ENCODE data around the gene SLC25A38. TPM values are rescaled to one million over a fixed set of nuclear protein-coding genes. Genes with fewer than 3 reads are reported as not detected.

Gene SLC25A38
- total and polyA plus RNA-seq, 10 of the 15 experiments (the other 5 are each of a cell fraction or from before 2014, with no cell fraction given): 15.2 to 55.2 (median 39.2) TPM

GRCh38 chr3:39334205-39334604, 49.0 kb upstream of the SLC25A38 start:
- in situ Hi-C loops (cut with MboI): no loop called here
- peaks cover 8% of the 10 kb centered on the region; the same call in 1 of the 2 replicates for H3K4me1 ChIP-seq (ENCODE audit: control insufficient read depth, insufficient read depth, low read length)
- no TSS peak for BruUV-seq (replicated peaks)
- SMC1A ChIA-PET (ENCODE audit: uncharacterized antibody, unreplicated experiment): interaction anchor here (1.0 to 1.5 kb wide), 2 partner anchors 11 to 44 kb away, joined by 3 to 4 read pairs; no protein-coding TSS in a partner anchor
- CTCF ChIA-PET: interaction anchor here (0.8 kb wide), 1 partner anchor 12 kb away, joined by 3 read pairs; no protein-coding TSS in a partner anchor
- TF ChIP-seq HCFC1 (IDR thresholded peaks at IDR 0.05; ENCODE audit: low read length) (no peak), ATF7 (IDR thresholded peaks at IDR 0.05; ENCODE audit: low read depth) (no peak), SP1 (IDR thresholded peaks at IDR 0.05; ENCODE audit: low read depth, low read length) (no peak), KAT2A (conservative IDR thresholded peaks at IDR 0.05; ENCODE audit: control insufficient read depth, low read depth, low read length) (no peak), NFIC (IDR thresholded peaks at IDR 0.05; ENCODE audit: low read depth, low read length) (no peak), MYC (IDR thresholded peaks at IDR 0.05; ENCODE audit: insufficient read depth, insufficient read length, insufficient replicate concordance, low read length, severe bottlenecking) (no peak)
- no peaks in the 10 kb centered on the region for H4K20me1 ChIP-seq (ENCODE audit: control insufficient read depth, insufficient read depth)
- H3K27me3 ChIP-seq (replicated peaks in 1 of 2; ENCODE audit: control insufficient read depth in 2 of 2, insufficient read depth in 2 of 2, low read length in 1 of 2): no peaks in the 10 kb centered on the region
- FAIRE-seq (no peak), DNase-seq (ENCODE audit: low read depth, low spot score) (no peak), ATAC-seq (no peak)
- no peak overlapping the region for H2AFZ ChIP-seq (ENCODE audit: control insufficient read depth, low read depth, low read length)
- no peaks in the 10 kb centered on the region for H3K9me3 ChIP-seq (replicated peaks; ENCODE audit: control insufficient read depth, insufficient read depth, low read length)
- H3K79me2 ChIP-seq (ENCODE audit: control insufficient read depth, insufficient read depth, low read length): no peaks in the 10 kb centered on the region
- RAD21 ChIA-PET (ENCODE audit: unreplicated experiment): interaction anchor here (2.1 kb wide), 1 partner anchor 42 kb away, joined by 4 read pairs; no protein-coding TSS in a partner anchor
- POLR2A ChIA-PET: no interaction called here
- no peak overlapping the region for H3K27ac ChIP-seq (ENCODE audit: control insufficient read depth, insufficient read depth)
- H3K4me3 ChIP-seq: no peak overlapping the region
- H3K9ac ChIP-seq (ENCODE audit: control insufficient read depth, insufficient read depth, low read length): no peak overlapping the region
- intact Hi-C loops (cut with micrococcal nuclease; ENCODE audit: unreplicated experiment): no loop called here
- no peaks in the 10 kb centered on the region for H3K36me3 ChIP-seq (ENCODE audit: control insufficient read depth in 2 of 2, insufficient read depth in 2 of 2, low read length in 1 of 2)
- H3K4me2 ChIP-seq (ENCODE audit: control insufficient read depth, insufficient read depth): no peak overlapping the region
- 46% methylated on average over 4 of the region's 4 CpGs for WGBS (ENCODE audit: insufficient coverage, insufficient replicate concordance, low lambda C conversion rate, missing lambda C conversion rate)

GRCh38 chr3:39338201-39338600, 45.0 kb upstream of the SLC25A38 start:
- no peak overlapping the region for H3K4me2 ChIP-seq (ENCODE audit: control insufficient read depth, insufficient read depth)
- H4K20me1 ChIP-seq (ENCODE audit: control insufficient read depth, insufficient read depth): no peaks in the 10 kb centered on the region
- RAD21 ChIA-PET (ENCODE audit: unreplicated experiment): no interaction called here
- SMC1A ChIA-PET (ENCODE audit: uncharacterized antibody, unreplicated experiment): interaction anchor here (1.0 kb wide), 1 partner anchor 10 kb away, joined by 3 read pairs; no protein-coding TSS in a partner anchor
- no peaks in the 10 kb centered on the region for H3K9me3 ChIP-seq (replicated peaks; ENCODE audit: control insufficient read depth, insufficient read depth, low read length)
- no peak for ATAC-seq
- no peaks in the 10 kb centered on the region for H3K36me3 ChIP-seq (ENCODE audit: control insufficient read depth in 2 of 2, insufficient read depth in 2 of 2, low read length in 1 of 2)
- WGBS (ENCODE audit: insufficient coverage, insufficient replicate concordance, low lambda C conversion rate, missing lambda C conversion rate): 100% methylated on average over 1 of the region's 1 CpG
- H3K4me1 ChIP-seq (ENCODE audit: control insufficient read depth, insufficient read depth, low read length): no peaks in the 10 kb centered on the region
- POLR2A ChIA-PET: no interaction called here
- H3K9ac ChIP-seq (ENCODE audit: control insufficient read depth, insufficient read depth, low read length): no peak overlapping the region
- no peak overlapping the region for H2AFZ ChIP-seq (ENCODE audit: control insufficient read depth, low read depth, low read length)
- CTCF ChIA-PET: interaction anchor here (0.9 kb wide), 1 partner anchor 9 kb away, joined by 3 read pairs; no protein-coding TSS in a partner anchor
- no peak for FAIRE-seq
- intact Hi-C loops (cut with micrococcal nuclease; ENCODE audit: unreplicated experiment) (no loop called here), in situ Hi-C loops (cut with MboI) (no loop called here)
- H3K27ac ChIP-seq (ENCODE audit: control insufficient read depth, insufficient read depth): no peak overlapping the region
- H3K79me2 ChIP-seq (ENCODE audit: control insufficient read depth, insufficient read depth, low read length): no peaks in the 10 kb centered on the region
- BruUV-seq (replicated peaks): no TSS peak
- no peak overlapping the region for H3K4me3 ChIP-seq
- DNase-seq (ENCODE audit: low read depth, low spot score): no peak
- H3K27me3 ChIP-seq (replicated peaks in 1 of 2; ENCODE audit: control insufficient read depth in 2 of 2, insufficient read depth in 2 of 2, low read length in 1 of 2): no peaks in the 10 kb centered on the region
- TF ChIP-seq ZBTB4 (CRISPR knock-in tag; IDR thresholded peaks at IDR 0.05): no peak
- TF ChIP-seq FOXK2 (IDR thresholded peaks at IDR 0.05): no peak
- TF ChIP-seq MAX (IDR thresholded peaks at IDR 0.05; ENCODE audit: low read depth, low read length): no peak
- TF ChIP-seq ZNF622 (IDR thresholded peaks at IDR 0.05): no peak
- no peak for TF ChIP-seq GATAD2B (conservative IDR thresholded peaks at IDR 0.05; ENCODE audit: low read depth)
- TF ChIP-seq ZNF274 (IDR thresholded peaks at IDR 0.05; ENCODE audit: insufficient read depth, insufficient read length): no peak
- no peak for TF ChIP-seq E4F1 (IDR thresholded peaks at IDR 0.05; ENCODE audit: borderline replicate concordance, partially characterized antibody)
